HG02938 (cell line): Measurements from ENCODE around the gene FANCB.

ENCODE experiments used
- ATAC-seq: cut with Tn5 transposase; IDR thresholded peaks from one replicate; pipeline ENCODE4 v1.9.1; 2021; ENCODE audit warnings: mild to moderate bottlenecking, moderate library complexity; ENCODE audit not compliant: unreplicated experiment

FANCB gene

GRCh38 chrX:14872851-14873675 is at the start of gene FANCB, which contains the start of gene MOSPD2:
Gene FANCB (minus strand): TSS chrX:14873069. CDS start chrX:14865510, 7,559 bp downstream.
Gene MOSPD2 (plus strand): TSS chrX:14873421. CDS start chrX:14873529, 108 bp downstream.
- peak; percentile 91 for ATAC-seq

GRCh38 chrX:14922437-14922836 is 49.6 kb upstream of the FANCB start:
- no peak for ATAC-seq

- no peak for ATAC-seq
These were observed 47.3 kb upstream of the FANCB start for GRCh38 chrX:14920196-14920595.

- no peak for ATAC-seq
These were observed 46.5 kb upstream of the FANCB start for GRCh38 chrX:14919407-14919806.

GRCh38 chrX:14916017-14916674 is 43.3 kb upstream of the FANCB start:
- no peak for ATAC-seq

GRCh38 chrX:14915596-14915995 is 42.7 kb upstream of the FANCB start:
- no peak for ATAC-seq

- ATAC-seq = no peak
These were observed 40.4 kb upstream of the FANCB start for GRCh38 chrX:14913241-14913640.

- no peak for ATAC-seq
These were observed 31.0 kb upstream of the FANCB start for GRCh38 chrX:14903891-14904290.

- ATAC-seq = no peak
These were observed 29.7 kb upstream of the FANCB start for GRCh38 chrX:14902537-14902936.

GRCh38 chrX:14899607-14900006 is 26.7 kb upstream of the FANCB start:
- peak; percentile 90 for ATAC-seq

GRCh38 chrX:14897042-14897441 is 24.2 kb upstream of the FANCB start:
- ATAC-seq = no peak

GRCh38 chrX:14896273-14896672 is 23.4 kb upstream of the FANCB start:
- no peak for ATAC-seq

GRCh38 chrX:14886252-14886651 is 13.4 kb upstream of the FANCB start:
- no peak for ATAC-seq

GRCh38 chrX:14884714-14885113 is 11.8 kb upstream of the FANCB start:
- ATAC-seq = no peak

GRCh38 chrX:14883826-14884225 is 11.0 kb upstream of the FANCB start:
- ATAC-seq = no peak

- ATAC-seq = no peak
These were observed 2.8 kb upstream of the FANCB start for GRCh38 chrX:14875624-14876023.

GRCh38 chrX:14873676-14874049 is 794 bp upstream of the FANCB start:
- ATAC-seq = no peak

GRCh38 chrX:14872355-14872754 is 514 bp downstream of the FANCB start:
- no peak for ATAC-seq

GRCh38 chrX:14871767-14872166 is 1.1 kb downstream of the FANCB start:
- ATAC-seq = no peak

- ATAC-seq = no peak
These were observed 7.7 kb downstream of the FANCB start for GRCh38 chrX:14865201-14865600.

- no peak for ATAC-seq
These were observed 8.2 kb downstream of the FANCB start for GRCh38 chrX:14864631-14865030.

- no peak for ATAC-seq
These were observed 21.3 kb downstream of the FANCB start for GRCh38 chrX:14851526-14851925.
